GOT3 (cell line): ENCODE data around the gene FHOD3.

Experiments
- DNase-seq: peaks from one replicate; lab custom pipeline; 2025; ENCODE audit warnings: mixed read lengths; lab: John Stamatoyannopoulos, UW

FHOD3 gene

GRCh38 chr18:36665952-36666351, 368.4 kb downstream of the FHOD3 start:
- DNase-seq = no peak

GRCh38 chr18:36667811-36668210, 370.3 kb downstream of the FHOD3 start:
- DNase-seq = no peak

- DNase-seq = no peak
Measured at GRCh38 chr18:36668349-36668748, 370.8 kb downstream of the FHOD3 start.

- DNase-seq = no peak
Measured at GRCh38 chr18:36672437-36673344, 375.2 kb downstream of the FHOD3 start.

GRCh38 chr18:36673452-36673851, 375.9 kb downstream of the FHOD3 start:
- DNase-seq = no peak

- no peak for DNase-seq
Measured at GRCh38 chr18:36675076-36675475, 377.6 kb downstream of the FHOD3 start.

- DNase-seq = no peak
Measured at GRCh38 chr18:36675542-36675941, 378.0 kb downstream of the FHOD3 start.

- DNase-seq = no peak
Measured at GRCh38 chr18:36676629-36677028, 379.1 kb downstream of the FHOD3 start.

GRCh38 chr18:36680042-36680441, 382.5 kb downstream of the FHOD3 start:
- DNase-seq = no peak

- no peak for DNase-seq
Measured at GRCh38 chr18:36685580-36685979, 388.1 kb downstream of the FHOD3 start.

GRCh38 chr18:36688020-36688965, 390.8 kb downstream of the FHOD3 start:
- no peak for DNase-seq

- DNase-seq = no peak
Measured at GRCh38 chr18:36692371-36692770, 394.9 kb downstream of the FHOD3 start.

- no peak for DNase-seq
Measured at GRCh38 chr18:36692921-36693332, 395.4 kb downstream of the FHOD3 start.

GRCh38 chr18:36693931-36694620, 396.6 kb downstream of the FHOD3 start:
- no peak for DNase-seq

GRCh38 chr18:36695806-36696205, 398.3 kb downstream of the FHOD3 start:
- DNase-seq = no peak

- no peak for DNase-seq
Measured at GRCh38 chr18:36697905-36698304, 400.4 kb downstream of the FHOD3 start.

- no peak for DNase-seq
Measured at GRCh38 chr18:36700955-36701354, 403.4 kb downstream of the FHOD3 start.

GRCh38 chr18:36702401-36703013, 405.0 kb downstream of the FHOD3 start:
- no peak for DNase-seq

- no peak for DNase-seq
Measured at GRCh38 chr18:36704156-36704555, 406.6 kb downstream of the FHOD3 start.

GRCh38 chr18:36706134-36706881, 408.8 kb downstream of the FHOD3 start:
- DNase-seq = no peak

- no peak for DNase-seq
Measured at GRCh38 chr18:36708366-36708765, 410.9 kb downstream of the FHOD3 start.
